Endothelial cell of umbilical vein (primary cell): Measurements from ENCODE around the gene MYO9B. TPM values are rescaled to one million over a fixed set of nuclear protein-coding genes. Genes with fewer than 3 reads are reported as not detected.

ENCODE experiments used
- BruUV-seq: library from RNA; stranded (reverse); fragments of 400-500 nt; replicated peaks from 2 replicates; lab custom pipeline; 2021; lab: Mats Ljungman, UMichigan
- CTCF ChIA-PET: fragments of 300-600, 350-600 bp; sonication (Branson Sonifier 250); formaldehyde crosslinking; loops from one replicate; lab custom pipeline; 2021; ENCODE audit warnings: antibody characterized with exemption, inconsistent platforms; lab: Charles Lee
- POLR2A ChIA-PET: fragments of 300-600, 350-600 bp; sonication (Branson Sonifier 250); formaldehyde crosslinking; loops from one replicate; lab custom pipeline; 2021; ENCODE audit warnings: antibody characterized with exemption, inconsistent platforms; lab: Charles Lee
- DNase-seq: peaks from one replicate; pipeline ENCODE4 v3.0.0-alpha.2; 2011; ENCODE audit warnings: low read depth, low spot score
- FAIRE-seq: peaks from 2 replicates; lab custom pipeline; 2011; peaks lifted over from hg19 to GRCh38; lab: Jason Lieb, UNC
- H2AFZ ChIP-seq: 2 replicates; pipeline ENCODE4 v1.6.0; 2012; ENCODE audit warnings: low read depth, low read length, control low read depth, inconsistent platforms
- H3K27ac ChIP-seq: 2 replicates; pipeline ENCODE4 v1.5.1; 2011; ENCODE audit warnings: low read depth, mild to moderate bottlenecking, control low read depth, low read length, moderate library complexity; ENCODE audit not compliant: insufficient read depth
- H3K27me3 ChIP-seq, 2 experiments: 2 replicates each; pipeline versions ENCODE4 v1.6.0 to v1.6.1; 2011; ENCODE audit warnings: low read length in 2 of 2, mixed read lengths in 1 of 2; ENCODE audit not compliant: control insufficient read depth in 2 of 2, insufficient read depth in 2 of 2
- H3K36me3 ChIP-seq, 2 experiments: 2 replicates in 1 of 2; 3 replicates in 1 of 2; pipeline ENCODE4 v1.5.1; 2011; ENCODE audit warnings: low read length in 2 of 2, mild to moderate bottlenecking in 1 of 2, moderate library complexity in 1 of 2; ENCODE audit not compliant: control insufficient read depth in 2 of 2, insufficient read depth in 2 of 2; ENCODE audit errors: extremely low read depth in 1 of 2
- H3K4me1 ChIP-seq: 3 replicates; pipeline ENCODE4 v1.5.1; 2011; ENCODE audit warnings: mild to moderate bottlenecking, low read length; ENCODE audit not compliant: control insufficient read depth, insufficient read depth; ENCODE audit errors: extremely low read depth
- H3K4me2 ChIP-seq: 2 replicates; pipeline ENCODE4 v1.6.1; 2011; ENCODE audit warnings: low read length, control low read depth, mixed read lengths; ENCODE audit not compliant: insufficient read depth
- H3K4me3 ChIP-seq, 3 experiments: fragments of 200-600 bp in 1 of 3; sonication (generic), shearing (Covaris generic) in 1 of 3; replicated peaks in 1 of 3; 2 replicates each; pipeline ENCODE4 v1.5.1; 2011 to 2016; ENCODE audit warnings: control low read depth in 3 of 3, low read length in 3 of 3, mild to moderate bottlenecking in 2 of 3, inconsistent platforms in 1 of 3, low read depth in 1 of 3, moderate library complexity in 1 of 3; ENCODE audit not compliant: insufficient read depth in 1 of 3
- H3K79me2 ChIP-seq: 2 replicates; pipeline ENCODE4 v1.6.0; 2012; ENCODE audit warnings: low read length, inconsistent platforms; ENCODE audit not compliant: control insufficient read depth, insufficient read depth
- H3K9ac ChIP-seq: replicated peaks from 2 replicates; pipeline ENCODE3; 2011; ENCODE audit warnings: low read length, control low read depth; ENCODE audit not compliant: insufficient read depth; ENCODE audit errors: extremely low read depth
- H3K9me1 ChIP-seq: replicated peaks from 3 replicates; pipeline ENCODE4 v1.6.0; 2011; ENCODE audit warnings: mild to moderate bottlenecking, low read length; ENCODE audit not compliant: control insufficient read depth, insufficient read depth; ENCODE audit errors: extremely low read depth
- H3K9me3 ChIP-seq: replicated peaks from 2 replicates; pipeline ENCODE4 v1.5.1; 2012; ENCODE audit warnings: low read length, inconsistent platforms; ENCODE audit not compliant: control insufficient read depth, insufficient read depth
- H4K20me1 ChIP-seq: replicated peaks from 2 replicates; pipeline ENCODE3; 2011; ENCODE audit warnings: mild to moderate bottlenecking, low read length; ENCODE audit not compliant: control insufficient read depth, insufficient read depth; ENCODE audit errors: extremely low read depth
- CTCF ChIP-seq, 2 donors: IDR thresholded peaks; 1 replicate in 1 of 2; 2 replicates in 1 of 2; pipeline ENCODE4 v1.5.1; 2011; ENCODE audit warnings: low read length in 2 of 2, mild to moderate bottlenecking in 2 of 2, moderate library complexity in 2 of 2, control low read depth in 1 of 2, inconsistent platforms in 1 of 2, low read depth in 1 of 2; ENCODE audit not compliant: insufficient read depth in 1 of 2; ENCODE audit errors: extremely low read depth in 1 of 2
- GATA2 ChIP-seq: IDR thresholded peaks from 2 replicates; pipeline ENCODE4 v1.7.0; 2011; ENCODE audit warnings: low read depth, mild to moderate bottlenecking, moderate library complexity, mixed read lengths, low read length; ENCODE audit not compliant: insufficient read length, insufficient read depth
- MAX ChIP-seq: IDR thresholded peaks from 2 replicates; pipeline ENCODE4 v1.6.1; 2011; ENCODE audit not compliant: insufficient read depth, insufficient read length
- POLR2A ChIP-seq: IDR thresholded peaks from 2 replicates; pipeline ENCODE4 v1.6.1; 2012; ENCODE audit warnings: low read depth, mild to moderate bottlenecking, control low read depth, low read length
- POLR2AphosphoS5 ChIP-seq: IDR thresholded peaks from 2 replicates; pipeline ENCODE4 v1.6.1; 2012; ENCODE audit warnings: low read depth, mild to moderate bottlenecking, control low read depth, low read length, moderate library complexity; ENCODE audit not compliant: insufficient read depth
- dilution Hi-C: fragments of 300-500 bp; cut with MboI; formaldehyde crosslinking; loops from one replicate; pipeline ENCODE4 v1.15.0; 2019; ENCODE audit warnings: low sequenced_read_pairs; ENCODE audit not compliant: extremely low pct_ligation_motif_present
- intact Hi-C: fragments of 100-400 bp; cut with micrococcal nuclease; formaldehyde crosslinking; loops from one replicate; pipeline ENCODE4 v1.10.0; 2022
- polyA plus RNA-seq, 4 experiments: library from polyadenylated mRNA; depleted of rRNA in 3 of 4; stranded (reverse) in 3 of 4; unstranded in 1 of 4; fragments of >200 nt; gene quantifications; 2 replicates each; pipeline versions ENCODE4 v1.2.1 to v1.2.3, GENCODE V29; 2011 to 2012; ENCODE audit warnings: missing spikeins in 1 of 4
- total RNA-seq: library from RNA; stranded (reverse); gene quantifications from 2 replicates; pipeline ENCODE4 v1.2.3, GENCODE V29; 2021

MYO9B gene
- total and polyA plus RNA-seq, 2 donors (not counting 3 experiments of a cell fraction or from before 2014, with no cell fraction given), result 64.4 to 119 TPM

GRCh38 chr19:17178291-17178690 lies 102.7 kb downstream of the MYO9B start:
- TF ChIP-seq POLR2AphosphoS5 (no peak), CTCF (IDR thresholded peaks at IDR 0.05; ENCODE audit: extremely low read depth in 1 of 2, insufficient read depth in 1 of 2, low read depth in 1 of 2, low read length in 2 of 2) (no peak), POLR2A (no peak), GATA2 (no peak), MAX (no peak)
- BruUV-seq, result TSS peak; percentile 4
- dilution Hi-C loops (no loop called here), intact Hi-C loops (no loop called here)
- no peaks in the 10 kb centered on the region for H3K9me3 ChIP-seq
- no peak overlapping the region for H3K4me3 ChIP-seq
- no peak overlapping the region for H3K4me2 ChIP-seq
- no peak overlapping the region for H3K27ac ChIP-seq
- DNase-seq (no peak), FAIRE-seq (no peak)
- CTCF ChIA-PET, result no interaction called here
- H3K9ac ChIP-seq, result no peak overlapping the region
- no peaks in the 10 kb centered on the region for H4K20me1 ChIP-seq
- POLR2A ChIA-PET, result no interaction called here
- H3K9me1 ChIP-seq, result no peaks in the 10 kb centered on the region
- no peaks in the 10 kb centered on the region for H3K79me2 ChIP-seq
- H3K4me1 ChIP-seq, result no peaks in the 10 kb centered on the region
- peaks cover 2 to 31% of the 10 kb centered on the region in 2 experiments for H3K36me3 ChIP-seq
- no peaks in the 10 kb centered on the region for H3K27me3 ChIP-seq
- no peak overlapping the region for H2AFZ ChIP-seq
